GM19239 (cell line): ENCODE measurements around the gene SDC4.

Experiments used
- DNase-seq: peaks from one replicate; pipeline ENCODE4 v3.0.0; 2011; ENCODE audit warnings: low spot score; ENCODE audit not compliant: insufficient read length
- FAIRE-seq: peaks from 2 replicates; lab custom pipeline; 2011; peaks lifted over from hg19 to GRCh38; lab: Jason Lieb, UNC

SDC4 gene

GRCh38 chr20:45322952-45323383 lies 25.3 kb downstream of the SDC4 start:
- DNase-seq (no peak), FAIRE-seq (no peak)

- FAIRE-seq = no peak
Measured at GRCh38 chr20:45320948-45321595, 27.2 kb downstream of the SDC4 start.

GRCh38 chr20:45318948-45319347 lies 29.3 kb downstream of the SDC4 start:
- FAIRE-seq (no peak), DNase-seq (no peak)

More at GRCh38 chr20:45320948-45321595, 27.2 kb downstream of the SDC4 start:
- DNase-seq = no peak

GRCh38 chr20:45318386-45318939 lies 29.8 kb downstream of the SDC4 start:
- DNase-seq (no peak), FAIRE-seq (no peak)

- FAIRE-seq = no peak
- DNase-seq = no peak
Measured at GRCh38 chr20:45317826-45318225, 30.4 kb downstream of the SDC4 start.

GRCh38 chr20:45316150-45317080 lies 31.8 kb downstream of the SDC4 start:
- DNase-seq (no peak), FAIRE-seq (no peak)

- no peak for FAIRE-seq
- no peak for DNase-seq
Measured at GRCh38 chr20:45315672-45316071, 32.6 kb downstream of the SDC4 start.

- no peak for FAIRE-seq
- no peak for DNase-seq
Measured at GRCh38 chr20:45313943-45314342, 34.3 kb downstream of the SDC4 start.

- no peak for FAIRE-seq
- no peak for DNase-seq
Measured at GRCh38 chr20:45313065-45313695, 35.0 kb downstream of the SDC4 start.

- no peak for DNase-seq
- no peak for FAIRE-seq
Measured at GRCh38 chr20:45312241-45312640, 36.0 kb downstream of the SDC4 start.

- peak; percentile 57 for FAIRE-seq
Measured at GRCh38 chr20:45311589-45312211, 36.5 kb downstream of the SDC4 start.

GRCh38 chr20:45309075-45309474 lies 39.1 kb downstream of the SDC4 start:
- FAIRE-seq = no peak
- no peak for DNase-seq

More at GRCh38 chr20:45311589-45312211, 36.5 kb downstream of the SDC4 start:
- DNase-seq = peak; percentile 80

GRCh38 chr20:45308117-45308778 lies 40.0 kb downstream of the SDC4 start, which contains the start of gene MATN4:
Gene MATN4, minus strand, starts transcription at chr20:45308299. Its CDS starts 2,717 bp downstream, at chr20:45305582.
- DNase-seq (no peak), FAIRE-seq (no peak)

GRCh38 chr20:45307076-45307640 lies 41.1 kb downstream of the SDC4 start:
- DNase-seq (no peak), FAIRE-seq (no peak)

GRCh38 chr20:45306431-45306982 lies 41.7 kb downstream of the SDC4 start, which contains the start of gene RBPJL:
Gene RBPJL, plus strand, starts transcription at chr20:45306840. Its CDS starts 83 bp downstream, at chr20:45306923.
- DNase-seq (peak; percentile 61), FAIRE-seq (no peak)

GRCh38 chr20:45305262-45305661 lies 43.0 kb downstream of the SDC4 start:
- FAIRE-seq (no peak), DNase-seq (no peak)

GRCh38 chr20:45304464-45304999 lies 43.7 kb downstream of the SDC4 start:
- DNase-seq (no peak), FAIRE-seq (no peak)
